GM18502 (cell line): Measurements from ENCODE around the gene PTPRD.

ENCODE experiments used
- ATAC-seq: cut with Tn5 transposase; IDR thresholded peaks from one replicate; pipeline ENCODE4 v1.9.1; 2021; ENCODE audit warnings: mild to moderate bottlenecking; ENCODE audit not compliant: unreplicated experiment, poor library complexity

Gene PTPRD

DNA sequence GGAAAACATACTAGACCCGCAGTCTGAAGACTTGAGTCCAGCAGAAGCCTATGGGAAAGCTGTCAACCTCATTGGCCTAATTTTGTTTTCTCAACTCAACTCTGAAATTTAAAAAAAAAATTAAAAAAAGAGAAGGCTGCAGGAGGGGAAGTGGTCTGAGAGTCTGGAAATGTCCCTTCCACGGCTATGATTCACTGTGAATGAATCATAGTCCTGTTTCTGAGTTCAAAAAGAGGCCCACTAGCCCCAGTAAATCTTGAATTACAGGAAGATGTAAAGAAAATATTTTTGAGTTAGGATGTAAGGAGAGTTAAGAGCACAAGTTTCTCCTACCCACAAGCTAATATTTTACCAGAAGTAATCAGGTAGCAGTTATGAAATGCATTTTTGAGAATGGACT lies 2247.8 kb downstream of the PTPRD start:
- ATAC-seq = no peak

DNA sequence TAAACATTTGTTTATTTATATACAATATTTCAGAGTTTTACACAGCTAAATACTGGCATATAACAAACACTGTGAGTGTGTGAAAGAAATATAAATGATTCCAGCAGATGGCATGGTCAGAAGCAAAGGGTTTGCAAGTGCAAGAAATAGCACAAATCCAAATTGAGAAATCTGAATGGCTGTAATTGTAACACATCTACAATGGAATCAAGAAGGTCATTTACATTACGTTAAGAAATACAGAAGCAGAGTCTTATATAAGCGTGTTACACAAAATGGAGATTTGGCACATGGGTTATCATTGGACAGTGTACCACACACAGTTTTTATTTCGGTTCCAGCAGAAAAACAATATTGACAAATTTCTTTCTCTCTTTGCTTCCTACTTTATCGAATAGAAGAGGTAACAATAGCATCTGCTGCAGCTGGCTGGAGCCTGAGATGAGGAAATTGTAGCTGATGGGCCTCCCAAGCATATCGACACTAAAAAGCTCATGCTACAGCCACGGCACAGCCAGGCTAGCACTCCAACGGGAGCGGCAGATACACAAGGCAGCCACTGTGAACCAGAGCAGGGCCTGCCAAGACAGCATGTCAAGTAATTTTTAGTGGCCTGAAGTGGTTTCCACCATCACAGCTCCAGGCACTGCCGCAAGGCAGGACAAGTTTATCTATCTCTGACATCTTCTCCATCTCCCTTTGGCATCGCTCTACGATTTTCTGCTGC lies 2248.6 kb downstream of the PTPRD start:
- ATAC-seq = no peak

GRCh38 chr9:8362250-8362649 lies 2250.6 kb downstream of the PTPRD start:
- no peak for ATAC-seq

GRCh38 chr9:8361364-8361763 lies 2251.4 kb downstream of the PTPRD start:
- ATAC-seq = no peak

DNA sequence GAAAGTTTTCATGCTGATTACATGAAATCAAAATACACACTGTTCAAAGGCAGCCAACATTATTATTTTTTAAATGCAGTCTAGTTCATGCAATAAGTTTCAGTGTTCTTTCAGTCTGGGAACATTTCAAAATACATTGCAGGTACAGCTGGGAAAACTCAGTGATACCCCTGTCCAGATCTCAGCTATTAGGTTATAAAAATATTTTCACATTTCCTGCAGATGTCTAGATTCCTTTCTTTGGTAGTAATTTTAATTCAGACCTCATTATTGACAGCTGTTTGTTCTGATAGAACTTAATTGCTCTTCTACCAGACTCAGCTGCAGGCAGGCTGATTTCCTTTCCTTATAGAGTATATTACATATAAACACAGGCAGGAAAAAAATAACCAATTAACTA lies 2256.4 kb downstream of the PTPRD start:
- no peak for ATAC-seq

DNA sequence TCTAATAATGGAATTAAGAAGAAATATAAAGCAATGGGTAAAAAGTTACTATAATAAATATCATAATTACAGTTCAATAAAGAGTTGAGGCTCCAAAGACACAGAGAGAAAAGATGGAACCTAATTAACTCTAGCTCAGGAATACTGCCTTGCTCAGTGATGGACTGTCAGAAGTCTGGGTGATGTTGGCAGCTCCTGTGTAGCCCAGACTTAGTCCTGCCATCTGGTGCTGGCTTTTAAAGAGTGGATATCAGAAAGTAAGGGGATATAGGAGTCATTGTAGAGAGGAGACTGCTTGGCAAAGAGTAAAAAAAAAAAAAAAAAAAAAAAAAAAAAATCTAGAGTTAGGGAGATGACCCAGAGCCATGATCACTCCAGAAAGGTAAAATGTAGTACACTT lies 2261.4 kb downstream of the PTPRD start:
- no peak for ATAC-seq

GRCh38 chr9:8349901-8350300 lies 2262.9 kb downstream of the PTPRD start:
- ATAC-seq = no peak

GRCh38 chr9:8349376-8349775 lies 2263.4 kb downstream of the PTPRD start:
- ATAC-seq = no peak

GRCh38 chr9:8348756-8349155 lies 2264.0 kb downstream of the PTPRD start:
- ATAC-seq = no peak

DNA sequence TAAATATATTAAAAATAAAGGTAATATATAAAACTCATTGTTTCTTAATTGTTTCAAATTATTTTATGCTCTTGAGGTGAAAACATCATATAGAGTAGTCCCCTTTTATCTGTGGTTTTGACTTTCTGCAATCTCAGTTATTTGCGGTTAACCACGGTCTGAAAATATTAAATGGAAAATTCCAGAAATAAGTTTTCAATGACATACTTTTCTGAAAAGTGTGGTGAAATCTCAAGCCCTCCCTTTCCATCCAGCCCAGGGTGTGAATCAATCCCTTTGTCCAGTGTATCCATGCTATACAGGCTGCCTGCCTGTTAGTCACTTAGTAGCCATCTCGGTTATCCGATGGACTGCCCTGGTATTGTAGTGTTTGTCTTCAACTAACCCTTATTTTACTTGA lies 2266.5 kb downstream of the PTPRD start:
- no peak for ATAC-seq

GRCh38 chr9:8338767-8339510 lies 2273.9 kb downstream of the PTPRD start:
- no peak for ATAC-seq

DNA sequence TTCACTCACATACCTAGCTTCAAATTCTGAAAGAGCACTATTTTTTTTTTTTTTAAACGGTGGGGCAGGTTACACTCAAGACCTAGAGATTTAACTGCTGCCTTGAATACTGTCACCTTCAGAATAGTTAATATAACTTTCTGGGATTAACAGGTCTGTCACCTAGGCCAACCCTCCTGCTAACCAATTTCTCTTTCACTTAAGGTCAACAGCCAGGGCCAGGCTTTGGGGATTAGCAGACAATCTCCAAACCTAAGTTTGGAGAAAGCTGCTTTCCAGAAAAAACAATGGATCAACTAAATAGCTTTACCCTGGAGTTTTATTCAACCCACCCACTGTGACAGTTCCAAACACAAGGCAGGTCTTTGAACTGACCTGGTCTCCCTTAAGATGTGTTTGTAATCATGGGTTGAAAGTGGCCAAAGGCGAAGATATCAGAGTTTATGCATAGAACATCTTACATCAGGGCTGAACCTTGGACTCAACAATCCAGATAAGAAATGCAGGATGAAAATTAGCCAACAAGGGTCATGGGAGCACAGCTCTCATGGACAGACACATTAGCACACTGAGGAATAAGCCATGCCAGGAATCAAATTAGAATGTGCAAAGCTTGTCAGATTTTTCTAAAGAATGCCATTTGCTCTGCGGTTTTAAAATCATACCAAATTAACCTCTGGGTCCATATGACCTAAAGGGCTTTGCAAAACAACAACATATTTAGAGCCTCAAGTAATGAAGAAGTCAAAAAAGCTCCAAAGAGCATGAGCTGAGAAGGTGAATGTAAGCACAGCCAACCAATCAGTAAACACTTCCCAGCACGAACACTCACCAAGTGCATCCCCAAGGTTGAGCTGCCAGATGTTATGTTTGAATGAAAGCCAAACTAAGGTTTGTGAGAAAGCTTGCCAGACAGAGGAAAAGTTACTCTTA lies 2274.7 kb downstream of the PTPRD start:
- ATAC-seq = no peak

- no peak for ATAC-seq
Observed at GRCh38 chr9:8332871-8333270, 2279.9 kb downstream of the PTPRD start.

DNA sequence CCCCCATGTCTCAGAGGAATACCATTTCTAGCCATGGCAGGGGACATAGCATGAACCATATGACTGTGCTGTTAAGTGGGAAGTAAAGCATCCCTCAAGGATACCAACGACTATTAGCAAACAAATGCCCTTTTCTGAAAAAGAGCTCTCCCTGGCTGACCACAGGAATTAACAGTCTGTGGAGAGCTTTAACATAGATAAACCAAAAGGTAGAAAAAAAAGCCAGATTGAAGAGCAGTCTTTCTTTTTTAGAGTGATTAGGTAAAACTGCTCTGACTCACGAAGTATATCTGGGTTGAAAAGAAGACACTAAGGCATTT lies 2280.5 kb downstream of the PTPRD start:
- no peak for ATAC-seq

- ATAC-seq = no peak
Observed at GRCh38 chr9:8331507-8332330, 2281.1 kb downstream of the PTPRD start.

DNA sequence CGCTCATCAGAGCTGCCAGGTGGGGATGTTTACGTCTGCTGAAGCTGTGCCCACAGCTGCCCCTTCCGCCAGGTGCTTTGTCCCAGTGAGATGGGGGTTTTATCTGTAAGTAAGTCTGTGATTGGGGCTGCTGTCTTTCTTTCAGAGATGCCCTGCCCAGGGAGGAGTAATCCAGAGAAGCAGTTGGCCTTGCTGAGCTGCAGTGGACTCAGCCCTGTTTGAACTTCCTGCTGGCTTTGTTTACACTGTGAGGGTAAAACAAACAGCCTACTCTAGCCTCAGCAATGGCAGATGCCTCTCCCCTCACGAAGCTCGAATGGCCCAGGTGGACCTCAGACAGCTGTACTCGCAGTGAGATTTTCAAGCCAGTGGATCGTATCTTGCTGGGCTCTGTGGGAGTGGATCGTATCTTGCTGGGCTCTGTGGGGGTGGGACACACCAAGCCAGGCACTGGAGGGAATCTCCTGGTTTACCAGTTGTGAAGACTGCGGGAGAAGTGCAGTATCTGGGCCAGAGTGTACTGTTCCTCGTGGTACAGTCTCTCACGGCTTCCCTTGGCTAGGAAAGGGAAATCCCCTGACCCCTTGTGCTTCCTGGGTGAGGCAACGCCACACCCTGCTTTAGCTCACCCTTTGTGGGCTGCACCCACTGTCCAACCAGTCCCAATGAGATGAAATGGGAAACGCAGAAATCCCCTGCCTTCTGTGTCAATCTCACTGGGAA lies 2283.1 kb downstream of the PTPRD start:
- no peak for ATAC-seq

GRCh38 chr9:8315211-8315610 lies 2297.6 kb downstream of the PTPRD start:
- ATAC-seq = no peak

DNA sequence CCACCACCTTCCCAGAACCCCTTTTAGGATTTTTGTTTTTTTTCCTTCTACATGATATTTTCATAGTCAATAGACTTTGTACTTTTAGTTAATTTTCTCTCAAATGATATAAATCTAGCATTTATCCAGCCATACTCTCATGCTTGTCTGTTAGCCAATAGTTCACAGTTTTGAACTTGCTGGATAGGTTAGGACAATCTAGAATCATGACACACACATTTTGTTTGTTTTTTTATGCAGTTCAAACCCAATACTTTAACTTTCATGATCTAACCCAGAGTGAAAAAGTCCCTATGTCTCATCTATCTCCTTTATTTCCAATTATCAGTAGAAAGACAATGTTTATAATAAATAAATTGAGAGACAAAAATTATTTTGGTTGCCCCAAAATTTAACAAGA lies 2303.5 kb downstream of the PTPRD start:
- no peak for ATAC-seq

DNA sequence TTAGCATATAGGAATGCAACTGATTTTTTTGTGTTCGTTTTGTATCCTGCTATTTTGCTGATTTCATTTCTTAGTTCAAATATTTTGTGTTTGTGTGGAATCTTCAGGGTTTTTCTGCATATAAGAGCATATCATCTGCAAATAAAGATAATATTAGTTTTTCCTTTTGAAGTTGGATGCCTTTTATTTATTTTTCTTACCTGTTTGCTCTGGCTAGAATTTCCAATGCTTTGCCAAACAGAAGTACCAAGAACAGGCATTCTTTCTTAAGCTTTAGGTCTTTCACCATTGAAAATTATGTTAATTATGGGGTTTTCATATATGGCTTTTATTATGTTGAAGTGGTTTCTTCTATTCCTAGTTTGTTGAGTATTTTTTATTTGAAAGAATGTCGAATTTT lies 2308.1 kb downstream of the PTPRD start:
- no peak for ATAC-seq

DNA sequence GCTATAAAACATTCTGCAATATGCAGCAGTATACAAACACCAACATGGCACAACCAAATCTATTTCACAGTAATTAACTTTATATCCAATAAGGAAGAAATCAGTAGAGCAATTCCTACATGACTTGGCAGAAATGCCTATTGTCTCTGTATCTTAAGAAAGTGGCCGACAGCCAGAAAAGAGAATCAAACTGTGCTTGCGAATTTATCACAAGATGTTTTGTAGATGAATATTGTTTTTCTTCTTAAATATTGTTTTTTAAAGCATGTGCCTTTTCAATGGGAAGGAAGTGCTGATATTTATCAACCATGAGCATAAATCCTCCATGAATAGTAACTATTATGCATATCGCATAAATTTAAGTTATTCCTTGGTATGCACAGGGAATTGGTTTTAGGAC lies 2311.5 kb downstream of the PTPRD start:
- no peak for ATAC-seq
